ENCODE results near the gene C11orf97. TPM values are rescaled to one million over a fixed set of nuclear protein-coding genes. Genes with fewer than 3 reads are reported as not detected.
A peak's percentile ranks its signal among the peaks of the same experiment; 100 is the strongest.

C11orf97 gene
- total and polyA plus RNA-seq, 2 of the 13 experiments (the other 11 are each of a cell fraction or from before 2014, with no cell fraction given), result 0.35 TPM; not detected in 1

DNA sequence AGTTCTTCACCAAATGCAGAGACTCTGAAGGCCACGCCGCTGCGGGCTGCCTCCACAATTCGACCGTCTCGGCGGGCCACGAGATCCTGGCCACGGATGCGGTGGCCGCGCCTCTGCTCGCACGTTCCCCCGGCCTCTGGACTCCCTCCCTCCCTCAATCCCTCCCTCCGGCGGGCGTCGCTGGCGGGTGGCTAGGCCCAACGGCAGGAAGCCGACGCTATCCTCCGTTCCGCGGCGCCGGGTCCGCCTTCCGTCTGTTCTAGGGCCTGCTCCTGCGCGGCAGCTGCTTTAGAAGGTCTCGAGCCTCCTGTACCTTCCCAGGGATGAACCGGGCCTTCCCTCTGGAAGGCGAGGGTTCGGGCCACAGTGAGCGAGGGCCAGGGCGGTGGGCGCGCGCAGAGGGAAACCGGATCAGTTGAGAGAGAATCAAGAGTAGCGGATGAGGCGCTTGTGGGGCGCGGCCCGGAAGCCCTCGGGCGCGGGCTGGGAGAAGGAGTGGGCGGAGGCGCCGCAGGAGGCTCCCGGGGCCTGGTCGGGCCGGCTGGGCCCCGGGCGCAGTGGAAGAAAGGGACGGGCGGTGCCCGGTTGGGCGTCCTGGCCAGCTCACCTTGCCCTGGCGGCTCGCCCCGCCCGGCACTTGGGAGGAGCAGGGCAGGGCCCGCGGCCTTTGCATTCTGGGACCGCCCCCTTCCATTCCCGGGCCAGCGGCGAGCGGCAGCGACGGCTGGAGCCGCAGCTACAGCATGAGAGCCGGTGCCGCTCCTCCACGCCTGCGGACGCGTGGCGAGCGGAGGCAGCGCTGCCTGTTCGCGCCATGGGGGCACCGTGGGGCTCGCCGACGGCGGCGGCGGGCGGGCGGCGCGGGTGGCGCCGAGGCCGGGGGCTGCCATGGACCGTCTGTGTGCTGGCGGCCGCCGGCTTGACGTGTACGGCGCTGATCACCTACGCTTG, 31.7 kb downstream of the C11orf97 start, which contains the start of gene FUT4 (continued):
- TF ChIP-seq KAT8 (CRISPR knock-in tag; IDR thresholded peaks at IDR 0.05) (peak; percentile 43; the same call in 1 of the 2 replicates), ZNF713 (CRISPR knock-in tag; IDR thresholded peaks at IDR 0.05) (no peak), ZNF121 (CRISPR knock-in tag; IDR thresholded peaks at IDR 0.05) (0 out of 2 replicates have a peak, but pooled peaks have one; percentile 27), HMG20B (CRISPR knock-in tag; conservative IDR thresholded peaks at IDR 0.05) (no peak), PHF20 (CRISPR knock-in tag; IDR thresholded peaks at IDR 0.05) (peak; percentile 44; the same call in 1 of the 2 replicates), SAP130 (CRISPR knock-in tag; IDR thresholded peaks at IDR 0.05; ENCODE audit: low read depth) (0 out of 2 replicates have a peak, but pooled peaks have one; percentile 7), DR1 (CRISPR knock-in tag; IDR thresholded peaks at IDR 0.05) (0 out of 2 replicates have a peak, but pooled peaks have one; percentile 47), YEATS4 (CRISPR knock-in tag; IDR thresholded peaks at IDR 0.05; ENCODE audit: borderline replicate concordance) (peak; percentile 38; the same call in 1 of the 2 replicates), ZNF678 (CRISPR knock-in tag; IDR thresholded peaks at IDR 0.05) (0 out of 2 replicates have a peak, but pooled peaks have one; percentile 64), MTF2 (CRISPR knock-in tag; IDR thresholded peaks at IDR 0.05; ENCODE audit: borderline replicate concordance) (peak; percentile 87; the same call in 1 of the 2 replicates), TCF7L2 (IDR thresholded peaks at IDR 0.05; ENCODE audit: low read depth, low read length) (no peak), ZNF775 (CRISPR knock-in tag; IDR thresholded peaks at IDR 0.05; ENCODE audit: borderline replicate concordance) (no peak), KDM6A (CRISPR knock-in tag; IDR thresholded peaks at IDR 0.05; ENCODE audit: low read depth) (no peak), ISL2 (CRISPR knock-in tag; IDR thresholded peaks at IDR 0.05) (no peak), HNRNPLL (IDR thresholded peaks at IDR 0.05; ENCODE audit: low read depth, low read length, poor library complexity, severe bottlenecking) (peak; percentile 67), ZNF746 (CRISPR knock-in tag; IDR thresholded peaks at IDR 0.05) (peak; percentile 76), ZFX (CRISPR knock-in tag; IDR thresholded peaks at IDR 0.05; ENCODE audit: low read depth) (peak; percentile 97), SP5 (CRISPR knock-in tag; IDR thresholded peaks at IDR 0.05; ENCODE audit: borderline replicate concordance, low read depth) (peak; percentile 53; the same call in 1 of the 2 replicates), ZNF484 (CRISPR knock-in tag; IDR thresholded peaks at IDR 0.05; ENCODE audit: borderline replicate concordance, low read depth) (no peak), DMAP1 (CRISPR knock-in tag; IDR thresholded peaks at IDR 0.05) (peak; percentile 54; the same call in 1 of the 2 replicates), BORCS8-MEF2B (CRISPR knock-in tag; IDR thresholded peaks at IDR 0.05) (peak; percentile 57; the same call in 1 of the 2 replicates)
- TF ChIP-seq, protein P1, sequence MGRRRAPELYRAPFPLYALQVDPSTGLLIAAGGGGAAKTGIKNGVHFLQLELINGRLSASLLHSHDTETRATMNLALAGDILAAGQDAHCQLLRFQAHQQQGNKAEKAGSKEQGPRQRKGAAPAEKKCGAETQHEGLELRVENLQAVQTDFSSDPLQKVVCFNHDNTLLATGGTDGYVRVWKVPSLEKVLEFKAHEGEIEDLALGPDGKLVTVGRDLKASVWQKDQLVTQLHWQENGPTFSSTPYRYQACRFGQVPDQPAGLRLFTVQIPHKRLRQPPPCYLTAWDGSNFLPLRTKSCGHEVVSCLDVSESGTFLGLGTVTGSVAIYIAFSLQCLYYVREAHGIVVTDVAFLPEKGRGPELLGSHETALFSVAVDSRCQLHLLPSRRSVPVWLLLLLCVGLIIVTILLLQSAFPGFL (CRISPR knock-in tag; IDR thresholded peaks at IDR 0.05), result no peak
- TF ChIP-seq, protein P2, sequence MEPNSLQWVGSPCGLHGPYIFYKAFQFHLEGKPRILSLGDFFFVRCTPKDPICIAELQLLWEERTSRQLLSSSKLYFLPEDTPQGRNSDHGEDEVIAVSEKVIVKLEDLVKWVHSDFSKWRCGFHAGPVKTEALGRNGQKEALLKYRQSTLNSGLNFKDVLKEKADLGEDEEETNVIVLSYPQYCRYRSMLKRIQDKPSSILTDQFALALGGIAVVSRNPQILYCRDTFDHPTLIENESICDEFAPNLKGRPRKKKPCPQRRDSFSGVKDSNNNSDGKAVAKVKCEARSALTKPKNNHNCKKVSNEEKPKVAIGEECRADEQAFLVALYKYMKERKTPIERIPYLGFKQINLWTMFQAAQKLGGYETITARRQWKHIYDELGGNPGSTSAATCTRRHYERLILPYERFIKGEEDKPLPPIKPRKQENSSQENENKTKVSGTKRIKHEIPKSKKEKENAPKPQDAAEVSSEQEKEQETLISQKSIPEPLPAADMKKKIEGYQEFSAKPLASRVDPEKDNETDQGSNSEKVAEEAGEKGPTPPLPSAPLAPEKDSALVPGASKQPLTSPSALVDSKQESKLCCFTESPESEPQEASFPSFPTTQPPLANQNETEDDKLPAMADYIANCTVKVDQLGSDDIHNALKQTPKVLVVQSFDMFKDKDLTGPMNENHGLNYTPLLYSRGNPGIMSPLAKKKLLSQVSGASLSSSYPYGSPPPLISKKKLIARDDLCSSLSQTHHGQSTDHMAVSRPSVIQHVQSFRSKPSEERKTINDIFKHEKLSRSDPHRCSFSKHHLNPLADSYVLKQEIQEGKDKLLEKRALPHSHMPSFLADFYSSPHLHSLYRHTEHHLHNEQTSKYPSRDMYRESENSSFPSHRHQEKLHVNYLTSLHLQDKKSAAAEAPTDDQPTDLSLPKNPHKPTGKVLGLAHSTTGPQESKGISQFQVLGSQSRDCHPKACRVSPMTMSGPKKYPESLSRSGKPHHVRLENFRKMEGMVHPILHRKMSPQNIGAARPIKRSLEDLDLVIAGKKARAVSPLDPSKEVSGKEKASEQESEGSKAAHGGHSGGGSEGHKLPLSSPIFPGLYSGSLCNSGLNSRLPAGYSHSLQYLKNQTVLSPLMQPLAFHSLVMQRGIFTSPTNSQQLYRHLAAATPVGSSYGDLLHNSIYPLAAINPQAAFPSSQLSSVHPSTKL (CRISPR knock-in tag; IDR thresholded peaks at IDR 0.05), result peak; percentile 17; the same call in 1 of the 2 replicates
- TF ChIP-seq, protein P3, sequence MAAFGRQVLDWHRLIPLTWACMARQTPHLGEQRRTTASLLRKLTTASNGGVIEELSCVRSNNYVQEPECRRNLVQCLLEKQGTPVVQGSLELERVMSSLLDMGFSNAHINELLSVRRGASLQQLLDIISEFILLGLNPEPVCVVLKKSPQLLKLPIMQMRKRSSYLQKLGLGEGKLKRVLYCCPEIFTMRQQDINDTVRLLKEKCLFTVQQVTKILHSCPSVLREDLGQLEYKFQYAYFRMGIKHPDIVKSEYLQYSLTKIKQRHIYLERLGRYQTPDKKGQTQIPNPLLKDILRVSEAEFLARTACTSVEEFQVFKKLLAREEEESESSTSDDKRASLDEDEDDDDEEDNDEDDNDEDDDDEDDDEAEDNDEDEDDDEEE (CRISPR knock-in tag; IDR thresholded peaks at IDR 0.05), result 0 out of 2 replicates have a peak, but pooled peaks have one; percentile 35

Measured in HepG2 (cell line).